Mucosa of rectum (tissue), 2 donors: Measurements from ENCODE around the gene PFDN6.
"Not testable (repeated sequence)": the region's sequence is repeated elsewhere in the genome, so short reads cannot be mapped to it uniquely, and the experiment has no call there.

Source experiments
- H3K27ac ChIP-seq, 2 donors: one replicate each; pipeline ENCODE4 v1.7.0; 2013; ENCODE audit warnings: inconsistent platforms in 2 of 2, low read depth in 2 of 2, low read length in 2 of 2
- H3K27me3 ChIP-seq, 2 donors: one replicate each; pipeline ENCODE4 v1.7.0; 2013; ENCODE audit warnings: low read length in 2 of 2; ENCODE audit not compliant: control insufficient read depth in 2 of 2, insufficient read depth in 2 of 2
- H3K36me3 ChIP-seq, 2 donors: one replicate each; pipeline ENCODE4 v1.7.0; 2013; ENCODE audit warnings: low read length in 2 of 2; ENCODE audit not compliant: control insufficient read depth in 2 of 2, insufficient read depth in 2 of 2
- H3K4me1 ChIP-seq, 2 donors: one replicate each; pipeline ENCODE4 v1.7.0; 2013; ENCODE audit warnings: low read length in 2 of 2, mild to moderate bottlenecking in 1 of 2; ENCODE audit not compliant: control insufficient read depth in 2 of 2, insufficient read depth in 2 of 2
- H3K4me3 ChIP-seq, 2 donors: one replicate each; pipeline ENCODE4 v1.7.0; 2013; ENCODE audit warnings: low read length in 2 of 2
- H3K9ac ChIP-seq, 2 donors: one replicate each; pipeline ENCODE4 v1.7.0; 2013; ENCODE audit warnings: low read length in 2 of 2, low read depth in 1 of 2, mild to moderate bottlenecking in 1 of 2
- H3K9me3 ChIP-seq, 2 donors: one replicate each; pipeline ENCODE4 v1.7.0; 2013; ENCODE audit warnings: low read length in 2 of 2; ENCODE audit not compliant: control insufficient read depth in 2 of 2
- donor health status: healthy.
- donor health status: Normal muscosa, but diverticular disease.

PFDN6 gene

DNA sequence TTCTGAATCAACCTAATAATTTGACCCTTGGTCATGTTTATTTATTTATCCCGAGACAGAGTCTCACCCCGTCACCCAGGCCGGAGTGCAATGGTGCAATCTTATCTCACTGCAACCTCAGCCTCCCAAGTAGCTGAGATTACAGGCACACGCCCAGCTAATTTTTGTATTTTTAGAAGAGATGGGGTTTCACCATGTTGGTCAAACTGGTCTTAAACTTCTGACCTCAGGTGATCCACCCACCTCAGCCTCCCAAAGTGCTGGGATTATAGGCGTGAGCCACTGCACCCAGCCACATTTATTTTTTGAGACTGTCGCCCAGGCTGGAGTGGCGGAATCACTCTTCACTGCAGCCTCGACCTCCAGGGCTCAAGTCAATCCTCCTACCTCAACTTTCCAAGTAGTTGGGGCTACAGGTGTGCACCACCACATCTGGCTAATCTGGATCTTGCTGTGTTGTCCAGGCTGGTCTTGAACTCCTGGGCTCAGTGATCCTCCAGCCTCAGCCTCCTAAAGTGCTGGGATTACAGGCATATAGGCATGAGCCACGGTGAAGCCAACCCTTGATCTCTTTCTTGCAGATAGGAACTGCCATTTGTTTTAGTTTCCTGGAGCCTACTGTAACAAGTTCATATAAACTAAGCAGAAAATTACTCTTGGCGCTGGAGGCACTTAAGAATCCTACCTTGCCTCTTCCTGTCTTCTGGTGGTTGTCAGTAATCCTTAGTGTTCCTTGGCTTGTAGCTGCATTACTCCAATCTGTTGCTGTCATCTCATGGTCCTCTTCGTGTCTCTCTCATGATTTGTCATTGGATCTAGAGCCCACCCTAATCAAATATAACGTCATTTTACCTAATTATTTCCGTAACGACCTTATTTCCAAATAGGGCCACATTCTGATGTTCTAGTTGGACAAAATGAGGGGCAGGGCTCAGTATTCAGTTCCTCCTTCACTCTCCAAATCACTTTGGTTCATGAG, 15.2 kb upstream of the PFDN6 start:
- Histone ChIP-seq H3K4me1 (peaks cover 52 to 61% of the 10 kb centered on the region in 2 donors), H3K27me3 (no peaks in the 10 kb centered on the region), H3K27ac (peak overlapping the region; percentile 41 to 93), H3K36me3 (peaks cover 32% of the 10 kb centered on the region in 2 donors), H3K9ac (peak overlapping the region; percentile 17 to 44), H3K4me3 (peak overlapping the region; percentile 2 to 98), H3K9me3 (no peaks in the 10 kb centered on the region)

DNA sequence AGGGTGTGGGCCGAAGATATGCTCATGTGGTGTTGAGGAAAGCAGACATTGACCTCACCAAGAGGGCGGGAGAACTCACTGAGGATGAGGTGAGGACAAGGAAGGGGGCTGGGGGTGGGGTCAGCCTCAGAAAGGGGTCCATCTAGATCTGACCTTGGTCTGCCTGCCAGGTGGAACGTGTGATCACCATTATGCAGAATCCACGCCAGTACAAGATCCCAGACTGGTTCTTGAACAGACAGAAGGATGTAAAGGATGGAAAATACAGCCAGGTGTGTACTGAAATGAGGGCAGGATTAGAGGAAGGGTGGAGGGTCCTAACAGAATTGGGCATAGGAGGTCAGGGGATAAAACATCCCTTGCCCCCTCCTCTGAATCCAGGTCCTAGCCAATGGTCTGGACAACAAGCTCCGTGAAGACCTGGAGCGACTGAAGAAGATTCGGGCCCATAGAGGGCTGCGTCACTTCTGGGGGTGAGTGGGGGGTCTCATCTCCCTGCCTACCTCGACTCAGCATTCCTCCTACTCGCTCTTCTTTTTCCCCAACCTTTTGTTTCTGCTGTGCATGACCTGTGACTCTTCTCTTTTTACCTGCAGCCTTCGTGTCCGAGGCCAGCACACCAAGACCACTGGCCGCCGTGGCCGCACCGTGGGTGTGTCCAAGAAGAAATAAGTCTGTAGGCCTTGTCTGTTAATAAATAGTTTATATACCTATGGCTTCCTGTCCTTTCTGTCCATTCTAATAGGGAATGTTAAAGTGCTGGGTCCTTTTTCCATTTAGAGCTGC, 13.4 kb upstream of the PFDN6 start:
- Histone ChIP-seq H3K4me1 (peaks cover 52% of the 10 kb centered on the region in 2 donors), H3K9ac (peak overlapping the region; percentile 82 to 90), H3K36me3 (peaks cover 44 to 45% of the 10 kb centered on the region in 2 donors), H3K27ac (peak overlapping the region; percentile 93 to 97), H3K4me3 (peak overlapping the region; percentile 79 to 82)
- not testable (repeated sequence) for H3K27me3 ChIP-seq, H3K9me3 ChIP-seq

DNA sequence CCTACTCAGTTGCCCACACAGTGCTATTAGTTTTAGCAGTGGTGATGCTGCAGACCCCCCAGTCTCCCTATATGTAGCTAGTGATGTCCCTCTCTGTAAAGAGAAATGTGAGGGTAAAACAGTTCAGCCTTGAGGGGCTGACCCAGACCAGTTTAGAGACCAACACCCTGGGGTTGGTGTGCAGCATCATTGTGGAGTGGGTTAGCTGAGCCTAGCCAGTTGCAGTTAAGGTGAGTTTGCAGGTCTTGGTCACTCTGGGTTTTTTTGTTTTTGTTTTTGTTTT, 12.9 kb upstream of the PFDN6 start:
- Histone ChIP-seq H3K4me3 (peak overlapping the region; percentile 79 to 82), H3K9ac (peak overlapping the region; percentile 82 to 90), H3K27ac (peak overlapping the region; percentile 93 to 97), H3K4me1 (peaks cover 50 to 52% of the 10 kb centered on the region in 2 donors), H3K36me3 (peaks cover 47 to 48% of the 10 kb centered on the region in 2 donors), H3K9me3 (no peaks in the 10 kb centered on the region), H3K27me3 (no peaks in the 10 kb centered on the region)

DNA sequence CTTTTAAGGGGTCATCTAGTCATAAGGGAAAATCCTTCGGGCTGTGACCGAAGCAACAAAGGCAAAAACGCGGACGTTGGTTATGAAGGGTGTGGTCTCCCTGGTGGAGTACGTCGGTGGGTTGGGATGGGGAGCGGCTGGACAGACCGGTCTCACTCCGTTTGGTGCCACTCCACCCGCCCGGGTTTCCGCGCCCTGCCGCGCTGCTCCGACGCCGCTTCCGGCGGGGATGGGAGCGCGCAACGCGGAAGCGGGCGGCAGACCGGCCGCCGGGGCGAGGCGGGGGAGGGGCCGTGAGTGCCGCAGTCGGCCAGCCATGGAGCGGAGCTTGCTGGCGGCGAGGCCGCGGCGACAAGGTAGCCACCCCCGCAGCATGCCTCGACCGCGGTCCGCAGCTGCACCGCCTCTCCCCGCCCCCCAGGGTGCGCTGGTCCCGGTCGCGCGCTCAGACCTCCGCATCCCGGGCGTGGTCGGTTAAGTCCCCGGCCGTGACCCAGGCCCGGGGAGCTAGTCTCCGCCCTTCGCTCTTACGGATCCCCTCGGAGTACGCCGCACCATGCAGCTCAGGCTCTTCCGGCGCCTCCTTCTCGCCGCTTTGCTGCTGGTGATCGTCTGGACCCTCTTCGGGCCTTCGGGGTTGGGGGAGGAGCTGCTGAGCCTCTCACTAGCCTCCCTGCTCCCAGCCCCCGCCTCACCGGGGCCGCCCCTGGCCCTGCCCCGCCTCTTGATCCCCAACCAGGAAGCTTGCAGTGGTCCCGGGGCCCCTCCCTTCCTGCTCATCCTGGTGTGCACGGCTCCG, 12.3 kb upstream of the PFDN6 start, which contains the start of gene B3GALT4:
B3GALT4 (plus strand) TSS at position 260 of the 799 bp plus-strand sequence; CDS start at position 557, 297 bp downstream.
- Histone ChIP-seq H3K9ac (peak within 1 kb of the TSS; percentile 82 to 90), H3K27ac (peak within 1 kb of the TSS; percentile 93 to 97), H3K4me3 (peak within 1 kb of the TSS; percentile 79 to 82), H3K9me3 (no peaks in the 10 kb centered on the region), H3K4me1 (peaks cover 48 to 52% of the 10 kb centered on the region in 2 donors), H3K27me3 (no peaks in the 10 kb centered on the region), H3K36me3 (peaks cover 47 to 52% of the 10 kb centered on the region in 2 donors)

DNA sequence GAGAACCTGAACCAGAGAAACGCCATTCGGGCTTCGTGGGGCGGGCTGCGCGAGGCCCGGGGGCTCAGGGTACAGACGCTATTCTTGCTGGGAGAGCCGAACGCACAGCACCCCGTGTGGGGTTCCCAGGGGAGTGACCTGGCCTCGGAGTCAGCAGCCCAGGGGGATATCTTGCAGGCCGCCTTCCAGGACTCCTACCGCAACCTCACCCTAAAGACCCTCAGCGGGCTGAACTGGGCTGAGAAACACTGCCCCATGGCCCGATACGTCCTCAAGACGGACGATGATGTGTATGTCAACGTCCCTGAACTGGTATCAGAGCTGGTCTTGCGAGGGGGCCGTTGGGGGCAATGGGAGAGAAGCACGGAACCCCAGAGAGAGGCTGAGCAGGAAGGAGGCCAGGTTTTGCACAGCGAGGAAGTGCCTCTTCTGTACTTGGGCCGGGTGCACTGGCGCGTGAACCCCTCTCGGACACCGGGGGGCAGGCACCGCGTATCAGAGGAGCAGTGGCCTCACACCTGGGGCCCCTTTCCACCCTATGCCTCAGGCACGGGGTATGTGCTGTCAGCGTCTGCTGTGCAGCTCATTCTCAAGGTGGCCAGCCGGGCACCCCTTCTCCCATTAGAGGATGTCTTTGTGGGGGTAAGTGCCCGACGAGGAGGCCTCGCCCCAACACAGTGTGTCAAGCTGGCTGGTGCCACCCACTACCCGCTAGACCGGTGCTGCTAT, 11.6 kb upstream of the PFDN6 start:
- Histone ChIP-seq H3K27ac (peak overlapping the region; percentile 93 to 97), H3K36me3 (peaks cover 53 to 57% of the 10 kb centered on the region in 2 donors), H3K27me3 (no peaks in the 10 kb centered on the region), H3K9ac (peak overlapping the region; percentile 82 to 90), H3K4me1 (peaks cover 41 to 47% of the 10 kb centered on the region in 2 donors), H3K4me3 (peak overlapping the region; percentile 79 to 82), H3K9me3 (no peaks in the 10 kb centered on the region)

DNA sequence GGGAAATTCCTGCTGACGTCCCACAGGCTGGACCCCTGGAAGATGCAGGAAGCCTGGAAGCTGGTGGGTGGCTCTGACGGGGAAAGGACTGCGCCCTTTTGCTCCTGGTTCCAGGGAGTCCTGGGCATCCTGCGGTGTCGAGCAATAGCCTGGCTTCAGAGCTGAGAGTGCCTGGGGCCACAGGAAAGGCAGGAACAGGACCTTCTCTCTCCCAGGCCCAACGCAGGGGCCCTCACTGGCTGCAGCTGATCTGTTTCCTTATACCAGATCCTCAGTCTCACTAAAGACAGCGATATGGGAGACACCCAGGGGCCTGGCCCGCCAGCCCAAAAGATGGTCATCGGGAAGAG, 11.0 kb upstream of the PFDN6 start:
- Histone ChIP-seq H3K36me3 (peaks cover 51 to 57% of the 10 kb centered on the region in 2 donors), H3K27me3 (no peaks in the 10 kb centered on the region), H3K27ac (peak overlapping the region in 1 of 2 donors; percentile 97), H3K4me3 (peak overlapping the region; percentile 79 to 82), H3K9me3 (no peaks in the 10 kb centered on the region), H3K4me1 (peaks cover 35 to 43% of the 10 kb centered on the region in 2 donors), H3K9ac (peak overlapping the region; percentile 47 to 82)

DNA sequence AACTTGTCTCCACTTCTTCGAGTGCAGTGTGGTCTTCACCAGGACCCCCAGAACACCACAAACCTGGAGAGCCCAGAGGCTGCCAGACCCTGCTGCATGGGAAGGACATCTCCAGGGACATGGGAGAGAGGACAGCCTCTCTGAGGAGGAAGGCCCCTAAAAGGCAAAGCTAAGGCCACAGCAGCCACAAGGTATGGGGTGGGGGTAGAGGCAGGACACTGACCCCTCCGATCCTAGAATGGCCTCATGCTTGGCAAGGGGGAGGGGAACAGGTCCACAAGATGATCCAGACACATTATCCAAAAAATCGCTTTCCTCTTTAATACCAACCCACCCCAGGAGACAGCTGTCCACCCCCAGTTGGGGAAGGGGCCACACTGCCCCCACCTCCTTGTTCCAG, 10.6 kb upstream of the PFDN6 start:
- peaks cover 53 to 58% of the 10 kb centered on the region in 2 donors for H3K36me3 ChIP-seq
- no peaks in the 10 kb centered on the region for H3K9me3 ChIP-seq
- no peaks in the 10 kb centered on the region for H3K27me3 ChIP-seq
- no peak overlapping the region for H3K9ac ChIP-seq
- H3K4me1 ChIP-seq: peaks cover 34 to 40% of the 10 kb centered on the region in 2 donors
- H3K27ac ChIP-seq: no peak overlapping the region
- no peak overlapping the region for H3K4me3 ChIP-seq

DNA sequence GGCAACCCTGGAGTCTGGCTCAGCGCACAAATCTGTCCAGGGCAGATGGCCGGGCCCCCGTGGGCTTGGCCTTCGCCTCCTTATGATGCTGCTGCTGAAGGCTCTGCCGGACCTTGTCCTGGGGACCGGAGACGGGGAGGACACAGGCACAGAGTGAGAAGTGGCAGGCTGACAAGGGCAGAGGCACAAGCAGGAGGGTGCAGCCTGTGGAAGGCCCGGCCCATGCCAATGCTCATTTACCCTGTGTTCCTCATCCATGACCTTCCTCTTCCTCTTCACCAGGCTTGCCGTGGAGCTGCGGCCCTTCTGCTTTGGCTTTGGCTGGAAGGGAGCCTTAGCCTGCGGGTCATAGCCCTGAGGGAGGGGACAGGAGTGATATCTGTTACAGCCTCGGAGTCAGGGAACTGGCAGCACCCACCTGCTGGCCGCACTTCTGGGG, 10.1 kb upstream of the PFDN6 start:
- Histone ChIP-seq H3K36me3 (peaks cover 53 to 56% of the 10 kb centered on the region in 2 donors), H3K9me3 (no peaks in the 10 kb centered on the region), H3K9ac (no peak overlapping the region), H3K4me1 (peaks cover 30 to 36% of the 10 kb centered on the region in 2 donors), H3K4me3 (no peak overlapping the region), H3K27me3 (no peaks in the 10 kb centered on the region), H3K27ac (no peak overlapping the region)

DNA sequence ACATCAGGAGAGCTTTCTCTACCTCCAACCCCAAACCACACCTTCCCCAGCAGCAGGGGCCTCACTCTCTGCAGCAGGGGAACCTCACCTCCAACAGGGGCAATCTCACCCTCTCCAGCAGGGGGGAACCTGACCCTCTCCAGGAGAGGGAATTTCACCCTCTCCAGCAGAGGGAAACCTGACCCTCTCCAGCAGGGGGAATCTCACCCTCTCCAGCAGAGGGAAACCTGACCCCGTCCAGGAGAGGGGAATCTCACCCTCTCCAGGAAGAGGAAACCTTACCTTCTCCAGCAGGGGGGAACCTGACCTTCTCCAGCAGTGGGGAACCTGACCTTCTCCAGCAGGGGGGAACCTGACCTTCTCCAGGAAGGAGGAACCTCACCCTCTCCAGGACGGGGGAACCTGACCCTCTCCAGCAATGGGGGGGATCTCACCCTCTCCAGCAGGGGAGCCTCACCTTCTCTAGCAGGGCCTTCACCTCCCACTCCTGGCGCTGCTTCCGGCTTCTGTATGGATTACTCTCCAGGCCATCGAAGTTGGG, 9.4 kb upstream of the PFDN6 start:
- H3K9me3 ChIP-seq: no peaks in the 10 kb centered on the region
- peaks cover 51 to 54% of the 10 kb centered on the region in 2 donors for H3K36me3 ChIP-seq
- no peak overlapping the region for H3K9ac ChIP-seq
- H3K27me3 ChIP-seq: no peaks in the 10 kb centered on the region
- peaks cover 23 to 28% of the 10 kb centered on the region in 2 donors for H3K4me1 ChIP-seq
- H3K27ac ChIP-seq: no peak overlapping the region
- H3K4me3 ChIP-seq: no peak overlapping the region
